ENCODE measurements around the gene OR4K13.

OR4K13 gene

GRCh38 chr14:20035938-20036337 is at the start of gene OR4K13:
Gene OR4K13, minus strand, starts transcription at chr14:20036038. Its CDS starts 1,280 bp downstream, at chr14:20034758.
- Histone ChIP-seq H3K27me3 (ENCODE audit: control insufficient read depth, insufficient read depth, low read length) (no peaks in the 10 kb centered on the region), H3K4me1 (ENCODE audit: control insufficient read depth, insufficient read depth, low read length) (no peaks in the 10 kb centered on the region), H3K27ac (ENCODE audit: low read depth, low read length) (no peak within 1 kb of the TSS), H3K9me3 (ENCODE audit: control insufficient read depth, insufficient read depth, low read length) (peaks cover 49% of the 10 kb centered on the region), H3K36me3 (ENCODE audit: control insufficient read depth, insufficient read depth, low read length) (no peaks in the 10 kb centered on the region), H3K4me3 (ENCODE audit: low read depth, low read length) (no peak within 1 kb of the TSS), H3K9ac (ENCODE audit: low read depth, low read length) (no peak within 1 kb of the TSS)

- Histone ChIP-seq H3K9ac (ENCODE audit: low read depth, low read length) (no peak within 1 kb of the TSS), H3K27me3 (ENCODE audit: control insufficient read depth, insufficient read depth, low read length) (no peaks in the 10 kb centered on the region), H3K4me3 (ENCODE audit: low read depth, low read length) (no peak within 1 kb of the TSS), H3K9me3 (ENCODE audit: control insufficient read depth, insufficient read depth, low read length) (peaks cover 87% of the 10 kb centered on the region), H3K27ac (ENCODE audit: low read depth, low read length) (no peak within 1 kb of the TSS), H3K36me3 (ENCODE audit: control insufficient read depth, insufficient read depth, low read length) (no peaks in the 10 kb centered on the region), H3K4me1 (ENCODE audit: control insufficient read depth, insufficient read depth, low read length) (no peaks in the 10 kb centered on the region)
Measured at GRCh38 chr14:20059745-20060144, 23.9 kb upstream of the OR4K13 start, which contains the start of gene OR4L1. Gene OR4L1, plus strand, starts transcription at chr14:20060045. Its CDS starts 0 bp downstream, at chr14:20060045.

GRCh38 chr14:20048202-20048601 is 12.4 kb upstream of the OR4K13 start:
- no peak overlapping the region for H3K9ac ChIP-seq (ENCODE audit: low read depth, low read length)
- no peak overlapping the region for H3K27ac ChIP-seq (ENCODE audit: low read depth, low read length)
- H3K4me3 ChIP-seq (ENCODE audit: low read depth, low read length), result no peak overlapping the region
- H3K36me3 ChIP-seq (ENCODE audit: control insufficient read depth, insufficient read depth, low read length), result no peaks in the 10 kb centered on the region
- no peaks in the 10 kb centered on the region for H3K27me3 ChIP-seq (ENCODE audit: control insufficient read depth, insufficient read depth, low read length)
- H3K9me3 ChIP-seq (ENCODE audit: control insufficient read depth, insufficient read depth, low read length), result peaks cover 94% of the 10 kb centered on the region
- no peaks in the 10 kb centered on the region for H3K4me1 ChIP-seq (ENCODE audit: control insufficient read depth, insufficient read depth, low read length)

GRCh38 chr14:20044243-20044642 is 8.4 kb upstream of the OR4K13 start:
- Histone ChIP-seq H3K9me3 (ENCODE audit: control insufficient read depth, insufficient read depth, low read length) (peaks cover 68% of the 10 kb centered on the region), H3K27ac (ENCODE audit: low read depth, low read length) (no peak overlapping the region), H3K27me3 (ENCODE audit: control insufficient read depth, insufficient read depth, low read length) (no peaks in the 10 kb centered on the region)

GRCh38 chr14:20035449-20035848 is 389 bp downstream of the OR4K13 start:
- no peak overlapping the region for H3K4me3 ChIP-seq (ENCODE audit: low read depth, low read length)
- no peaks in the 10 kb centered on the region for H3K4me1 ChIP-seq (ENCODE audit: control insufficient read depth, insufficient read depth, low read length)
- peaks cover 53% of the 10 kb centered on the region for H3K9me3 ChIP-seq (ENCODE audit: control insufficient read depth, insufficient read depth, low read length)
- no peaks in the 10 kb centered on the region for H3K27me3 ChIP-seq (ENCODE audit: control insufficient read depth, insufficient read depth, low read length)
- no peak overlapping the region for H3K9ac ChIP-seq (ENCODE audit: low read depth, low read length)
- no peak overlapping the region for H3K27ac ChIP-seq (ENCODE audit: low read depth, low read length)
- H3K36me3 ChIP-seq (ENCODE audit: control insufficient read depth, insufficient read depth, low read length), result no peaks in the 10 kb centered on the region

More at GRCh38 chr14:20044243-20044642, 8.4 kb upstream of the OR4K13 start:
- Histone ChIP-seq H3K4me3 (ENCODE audit: low read depth, low read length) (no peak overlapping the region), H3K36me3 (ENCODE audit: control insufficient read depth, insufficient read depth, low read length) (no peaks in the 10 kb centered on the region), H3K4me1 (ENCODE audit: control insufficient read depth, insufficient read depth, low read length) (no peaks in the 10 kb centered on the region), H3K9ac (ENCODE audit: low read depth, low read length) (no peak overlapping the region)

- Histone ChIP-seq H3K27me3 (ENCODE audit: control insufficient read depth, insufficient read depth, low read length) (no peaks in the 10 kb centered on the region), H3K9ac (ENCODE audit: low read depth, low read length) (no peak overlapping the region), H3K4me1 (ENCODE audit: control insufficient read depth, insufficient read depth, low read length) (no peaks in the 10 kb centered on the region), H3K4me3 (ENCODE audit: low read depth, low read length) (no peak overlapping the region), H3K9me3 (ENCODE audit: control insufficient read depth, insufficient read depth, low read length) (peaks cover 91% of the 10 kb centered on the region), H3K36me3 (ENCODE audit: control insufficient read depth, insufficient read depth, low read length) (no peaks in the 10 kb centered on the region), H3K27ac (ENCODE audit: low read depth, low read length) (no peak overlapping the region)
Measured at GRCh38 chr14:20031058-20031457, 4.8 kb downstream of the OR4K13 start.

GRCh38 chr14:20019257-20019865 is 16.5 kb downstream of the OR4K13 start, which contains the start of gene OR4K14:
Gene OR4K14, minus strand, starts transcription at chr14:20019307. Its CDS starts 4,114 bp downstream, at chr14:20015193.
- H3K36me3 ChIP-seq (ENCODE audit: control insufficient read depth, insufficient read depth, low read length), result no peaks in the 10 kb centered on the region
- H3K4me1 ChIP-seq (ENCODE audit: control insufficient read depth, insufficient read depth, low read length), result no peaks in the 10 kb centered on the region
- H3K9ac ChIP-seq (ENCODE audit: low read depth, low read length), result no peak within 1 kb of the TSS
- no peaks in the 10 kb centered on the region for H3K27me3 ChIP-seq (ENCODE audit: control insufficient read depth, insufficient read depth, low read length)
- no peak within 1 kb of the TSS; the same call in 1 of the 2 replicates for H3K4me3 ChIP-seq (ENCODE audit: low read depth, low read length)
- H3K9me3 ChIP-seq (ENCODE audit: control insufficient read depth, insufficient read depth, low read length), result peaks cover 92% of the 10 kb centered on the region
- H3K27ac ChIP-seq (ENCODE audit: low read depth, low read length), result no peak within 1 kb of the TSS

GRCh38 chr14:20008156-20008555 is 27.7 kb downstream of the OR4K13 start:
- Histone ChIP-seq H3K27me3 (ENCODE audit: control insufficient read depth, insufficient read depth, low read length) (no peaks in the 10 kb centered on the region), H3K9ac (ENCODE audit: low read depth, low read length) (no peak overlapping the region), H3K36me3 (ENCODE audit: control insufficient read depth, insufficient read depth, low read length) (no peaks in the 10 kb centered on the region), H3K9me3 (ENCODE audit: control insufficient read depth, insufficient read depth, low read length) (peaks cover 89% of the 10 kb centered on the region), H3K4me1 (ENCODE audit: control insufficient read depth, insufficient read depth, low read length) (no peaks in the 10 kb centered on the region), H3K4me3 (ENCODE audit: low read depth, low read length) (no peak overlapping the region), H3K27ac (ENCODE audit: low read depth, low read length) (no peak overlapping the region)

- H3K9ac ChIP-seq (ENCODE audit: low read depth, low read length), result no peak overlapping the region
- H3K4me3 ChIP-seq (ENCODE audit: low read depth, low read length), result no peak overlapping the region
- no peaks in the 10 kb centered on the region for H3K27me3 ChIP-seq (ENCODE audit: control insufficient read depth, insufficient read depth, low read length)
- H3K4me1 ChIP-seq (ENCODE audit: control insufficient read depth, insufficient read depth, low read length), result no peaks in the 10 kb centered on the region
- H3K27ac ChIP-seq (ENCODE audit: low read depth, low read length), result no peak overlapping the region
- H3K9me3 ChIP-seq (ENCODE audit: control insufficient read depth, insufficient read depth, low read length), result peaks cover 92% of the 10 kb centered on the region
- H3K36me3 ChIP-seq (ENCODE audit: control insufficient read depth, insufficient read depth, low read length), result no peaks in the 10 kb centered on the region
Measured at GRCh38 chr14:20002319-20002718, 33.5 kb downstream of the OR4K13 start.

- Histone ChIP-seq H3K4me1 (ENCODE audit: control insufficient read depth, insufficient read depth, low read length) (no peaks in the 10 kb centered on the region), H3K4me3 (ENCODE audit: low read depth, low read length) (no peak within 1 kb of the TSS), H3K36me3 (ENCODE audit: control insufficient read depth, insufficient read depth, low read length) (no peaks in the 10 kb centered on the region), H3K27ac (ENCODE audit: low read depth, low read length) (no peak within 1 kb of the TSS), H3K9me3 (ENCODE audit: control insufficient read depth, insufficient read depth, low read length) (peaks cover 92% of the 10 kb centered on the region), H3K9ac (ENCODE audit: low read depth, low read length) (no peak within 1 kb of the TSS), H3K27me3 (ENCODE audit: control insufficient read depth, insufficient read depth, low read length) (no peaks in the 10 kb centered on the region)
Measured at GRCh38 chr14:20001863-20002262, 34.0 kb downstream of the OR4K13 start, which contains the start of gene OR4Q2. Gene OR4Q2, plus strand, starts transcription at chr14:20002163.

- H3K27me3 ChIP-seq (ENCODE audit: control insufficient read depth, insufficient read depth, low read length), result no peaks in the 10 kb centered on the region
- H3K4me1 ChIP-seq (ENCODE audit: control insufficient read depth, insufficient read depth, low read length), result no peaks in the 10 kb centered on the region
- no peak overlapping the region for H3K27ac ChIP-seq (ENCODE audit: low read depth, low read length)
- no peak overlapping the region for H3K9ac ChIP-seq (ENCODE audit: low read depth, low read length)
- no peaks in the 10 kb centered on the region for H3K36me3 ChIP-seq (ENCODE audit: control insufficient read depth, insufficient read depth, low read length)
- no peak overlapping the region for H3K4me3 ChIP-seq (ENCODE audit: low read depth, low read length)
- H3K9me3 ChIP-seq (ENCODE audit: control insufficient read depth, insufficient read depth, low read length), result peaks cover 95% of the 10 kb centered on the region
Measured at GRCh38 chr14:19993438-19993837, 42.4 kb downstream of the OR4K13 start.

Measured in HUES48 (cell line).